Mesodermal cell (in vitro differentiated cells): ENCODE measurements around the gene RAB6D.
A peak's percentile ranks its signal among the peaks of the same experiment; 100 is the strongest.
"Not testable (repeated sequence)": the region's sequence is repeated elsewhere in the genome, so short reads cannot be mapped to it uniquely, and the experiment has no call there.

Experiments used
- H3K27ac ChIP-seq: 2 replicates; pipeline ENCODE4 v1.7.0; 2013; ENCODE audit warnings: mild to moderate bottlenecking, low read depth, low read length, moderate library complexity; ENCODE audit not compliant: severe bottlenecking
- H3K36me3 ChIP-seq: 2 replicates; pipeline ENCODE4 v1.7.1; 2013; ENCODE audit warnings: mild to moderate bottlenecking, low read length, moderate library complexity; ENCODE audit not compliant: control insufficient read depth, insufficient read depth
- H3K4me1 ChIP-seq: one replicate; pipeline ENCODE4 v1.7.1; 2013; ENCODE audit warnings: mild to moderate bottlenecking, low read length; ENCODE audit not compliant: insufficient read depth, control insufficient read depth, poor library complexity, severe bottlenecking
- H3K4me3 ChIP-seq: 2 replicates; pipeline ENCODE4 v1.7.0; 2013; ENCODE audit warnings: low read length, control low read depth, mild to moderate bottlenecking; ENCODE audit not compliant: insufficient read depth, poor library complexity, severe bottlenecking; ENCODE audit errors: extremely low read depth
- H3K9me3 ChIP-seq: 2 replicates; pipeline ENCODE4 v1.7.1; 2013; ENCODE audit warnings: mild to moderate bottlenecking, low read length, moderate library complexity; ENCODE audit not compliant: control insufficient read depth
- WGBS, 2 experiments: methylation state at CpG; one replicate each; pipeline ENCODE4 v1.1.5; 2013; ENCODE audit warnings: missing lambda C conversion rate in 2 of 2; ENCODE audit not compliant: insufficient coverage in 2 of 2; 5-methylcytosine and 5-hydroxymethylcytosine counted together

Gene RAB6D

DNA sequence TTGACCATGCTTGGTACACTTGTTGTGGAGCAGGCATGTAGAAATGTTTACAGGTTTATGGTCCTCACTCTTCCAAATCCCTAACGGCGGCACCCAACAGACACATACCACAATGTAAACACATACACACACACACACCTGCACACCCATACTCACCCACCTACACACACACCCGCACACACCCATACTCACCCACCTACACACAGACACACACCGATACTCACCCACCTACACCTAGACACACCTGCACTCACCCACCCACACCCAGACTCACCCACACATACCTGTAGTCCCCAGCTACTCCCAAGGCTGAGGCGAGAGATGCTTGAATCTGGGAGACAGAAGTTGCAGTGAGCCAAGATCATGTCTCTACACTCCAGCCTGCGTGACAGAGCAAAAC, 1.5 kb upstream of the RAB6D start:
- no peaks in the 10 kb centered on the region for H3K36me3 ChIP-seq
- H3K9me3 ChIP-seq = no peaks in the 10 kb centered on the region
- no peak overlapping the region for H3K27ac ChIP-seq
- no peaks in the 10 kb centered on the region for H3K4me1 ChIP-seq
- WGBS, 2 experiments = 93 to 100% methylated on average over 1 to 3 of the region's 6 CpGs
- H3K4me3 ChIP-seq = no peak overlapping the region

DNA sequence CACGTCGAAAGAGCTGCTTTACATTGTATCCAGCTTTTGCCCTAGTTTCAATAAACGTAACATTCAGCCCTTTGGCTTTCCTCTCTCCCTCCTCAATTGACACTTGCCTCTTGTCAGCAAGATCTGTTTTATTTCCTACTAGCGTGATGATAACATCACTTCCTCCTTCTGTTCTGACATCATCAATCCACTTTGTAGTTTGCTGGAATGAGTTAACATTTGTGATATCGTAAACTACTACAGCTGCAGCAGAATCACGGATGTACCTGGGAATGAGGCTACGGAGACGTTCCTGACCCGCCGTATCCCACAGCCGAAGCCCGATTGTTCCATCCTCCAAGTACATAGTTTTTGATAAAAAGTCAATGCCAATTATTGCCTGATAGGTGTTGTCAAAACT, 755 bp downstream of the RAB6D start:
- not testable (repeated sequence) for H3K36me3 ChIP-seq, H3K4me1 ChIP-seq, H3K4me3 ChIP-seq, H3K9me3 ChIP-seq, H3K27ac ChIP-seq
- 0% methylated on average over 1 of the region's 12 CpGs; no CpG with 5 or more reads in 1 of the 2 experiments for WGBS, 2 experiments

DNA sequence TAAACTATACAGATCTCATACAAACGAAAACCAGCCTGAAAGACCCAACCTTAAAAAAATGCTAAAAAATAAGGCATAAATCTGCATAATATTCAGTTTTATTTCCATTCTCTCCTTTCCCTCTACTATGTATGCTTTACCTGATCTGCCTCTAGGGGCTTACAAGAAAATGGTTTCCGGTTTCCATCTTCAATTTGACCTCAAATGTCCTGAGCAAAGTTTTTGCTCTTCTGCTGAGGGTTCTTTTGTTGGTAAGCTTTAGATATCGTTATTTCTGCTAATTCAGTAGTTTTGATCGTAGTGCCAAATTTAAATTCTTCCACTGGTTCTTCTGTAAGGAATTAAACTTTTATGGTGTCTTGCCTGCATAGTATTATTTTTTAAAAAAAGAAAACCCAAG, 2.2 kb downstream of the RAB6D start:
- not testable (repeated sequence) for H3K36me3 ChIP-seq, H3K9me3 ChIP-seq, H3K27ac ChIP-seq, H3K4me1 ChIP-seq, H3K4me3 ChIP-seq
- 17 to 40% methylated on average over 1 of the region's 4 CpGs for WGBS, 2 experiments

DNA sequence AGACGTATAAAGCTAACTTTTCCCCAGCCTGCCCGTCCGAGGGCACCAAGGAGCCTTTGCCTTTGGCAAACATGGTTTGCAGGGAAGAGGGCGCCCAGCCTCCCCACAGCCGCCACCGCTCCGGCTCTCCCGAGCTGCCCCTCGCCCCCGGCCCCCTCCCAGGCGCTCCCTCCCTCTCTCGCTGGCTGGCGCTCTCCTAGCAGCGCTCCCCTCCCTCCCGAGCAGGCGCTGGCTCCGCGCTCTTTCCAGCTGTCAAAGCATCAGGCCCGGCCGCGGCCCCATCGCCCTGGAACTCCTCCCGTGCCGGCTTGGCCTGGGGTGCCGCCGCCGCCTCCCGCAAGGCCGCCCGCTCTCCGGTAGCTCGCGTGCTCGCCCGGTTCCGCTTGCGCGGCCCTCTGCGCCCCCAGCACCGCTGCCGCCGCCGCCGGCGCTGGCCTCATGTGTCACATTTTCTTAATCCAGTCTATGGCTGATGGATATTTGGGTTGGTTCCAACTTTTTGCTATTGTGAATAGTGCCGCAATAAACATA, 10.7 kb downstream of the RAB6D start:
- WGBS, 2 experiments = no CpG with 5 or more reads among the region's 46 CpGs
- H3K9me3 ChIP-seq, H3K4me1 ChIP-seq, H3K36me3 ChIP-seq, H3K27ac ChIP-seq: not testable (repeated sequence)
- peak overlapping the region; percentile 2 for H3K4me3 ChIP-seq

DNA sequence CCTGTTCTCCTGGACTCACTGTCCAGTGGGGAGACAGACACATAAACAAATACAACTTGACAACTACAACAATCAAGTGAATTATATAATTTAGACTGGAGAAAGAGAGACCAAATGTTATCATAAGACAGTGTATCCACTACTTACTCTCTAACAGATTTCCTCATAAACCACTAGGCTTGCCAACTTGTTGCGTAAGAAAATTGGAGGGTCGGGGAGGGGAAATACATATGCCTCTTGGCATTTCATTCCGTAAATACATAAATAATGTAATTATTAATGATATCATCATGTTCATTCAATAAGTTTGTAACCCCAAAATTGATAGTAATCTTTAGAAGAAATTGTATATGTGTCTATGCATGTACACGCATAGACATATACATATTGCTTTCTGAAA, 14.9 kb downstream of the RAB6D start:
- Histone ChIP-seq H3K36me3 (no peaks in the 10 kb centered on the region), H3K27ac (no peak overlapping the region), H3K4me1 (no peaks in the 10 kb centered on the region), H3K9me3 (no peaks in the 10 kb centered on the region), H3K4me3 (no peak overlapping the region)
- WGBS, 2 experiments = no CpG with 5 or more reads among the region's 4 CpGs

DNA sequence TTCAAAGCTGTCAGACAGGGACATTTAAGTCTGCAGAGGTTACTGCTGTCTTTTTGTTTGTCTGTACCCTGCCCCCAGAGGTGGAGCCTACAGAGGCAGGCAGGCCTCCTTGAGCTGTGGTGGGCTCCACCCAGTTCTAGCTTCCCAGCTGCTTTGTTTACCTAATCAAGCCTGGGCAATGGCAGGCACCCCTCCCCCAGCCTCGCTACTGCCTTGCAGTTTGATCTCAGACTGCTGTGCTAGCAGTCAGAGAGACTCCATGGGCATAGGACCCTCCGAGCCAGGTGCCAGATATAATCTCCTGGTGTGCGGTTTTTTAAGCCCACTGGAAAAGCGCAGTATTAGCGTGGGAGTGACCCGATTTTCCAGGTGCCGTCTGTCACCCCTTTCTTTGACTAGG, 16.9 kb downstream of the RAB6D start:
- not testable (repeated sequence) for H3K36me3 ChIP-seq, H3K4me3 ChIP-seq, H3K4me1 ChIP-seq, H3K27ac ChIP-seq, H3K9me3 ChIP-seq
- 76 to 79% methylated on average over 5 to 7 of the region's 7 CpGs for WGBS, 2 experiments

DNA sequence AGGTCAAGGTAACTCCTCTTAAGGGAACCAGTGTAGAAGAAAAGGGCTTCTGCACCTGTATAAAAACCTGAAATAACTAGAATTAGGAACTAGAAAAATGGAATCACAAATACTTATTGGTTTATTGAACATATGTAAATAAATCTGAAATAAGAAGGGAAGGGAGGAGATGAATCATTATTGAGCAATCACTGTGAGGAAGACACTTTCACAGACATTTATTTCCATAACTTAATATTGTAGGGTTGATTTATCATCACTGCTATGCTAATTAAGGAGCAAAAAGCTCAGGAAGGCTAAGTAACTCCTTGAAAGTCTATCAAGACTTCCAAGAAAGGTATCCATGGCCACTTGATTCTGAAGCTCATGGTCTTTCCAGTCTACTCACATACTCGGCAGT, 24.7 kb downstream of the RAB6D start:
- H3K9me3 ChIP-seq, H3K4me1 ChIP-seq, H3K36me3 ChIP-seq, H3K27ac ChIP-seq, H3K4me3 ChIP-seq: not testable (repeated sequence)
- WGBS, 2 experiments = no CpG with 5 or more reads among the region's 1 CpG

DNA sequence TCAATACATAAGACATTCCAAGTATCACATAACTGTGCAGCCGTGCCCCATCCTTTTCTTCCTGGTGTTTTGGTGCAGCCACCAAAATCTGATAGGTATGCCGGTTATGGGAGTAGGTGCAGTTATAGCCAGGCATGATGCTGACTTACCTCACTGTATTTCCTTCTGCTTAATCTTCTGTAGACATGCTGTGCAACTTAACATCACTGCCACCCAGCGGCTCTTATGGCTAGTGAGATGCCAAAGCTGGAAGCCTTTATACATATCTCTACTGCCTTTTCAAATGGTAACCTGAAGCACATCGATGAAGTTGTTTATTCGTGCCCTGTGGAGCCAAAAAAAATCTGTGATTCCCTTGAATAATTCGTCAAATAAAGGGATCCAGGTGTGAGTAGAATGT, 28.6 kb downstream of the RAB6D start:
- WGBS, 2 experiments = 20 to 38% methylated on average over 1 of the region's 6 CpGs
- H3K27ac ChIP-seq, H3K4me1 ChIP-seq, H3K4me3 ChIP-seq, H3K9me3 ChIP-seq, H3K36me3 ChIP-seq: not testable (repeated sequence)

DNA sequence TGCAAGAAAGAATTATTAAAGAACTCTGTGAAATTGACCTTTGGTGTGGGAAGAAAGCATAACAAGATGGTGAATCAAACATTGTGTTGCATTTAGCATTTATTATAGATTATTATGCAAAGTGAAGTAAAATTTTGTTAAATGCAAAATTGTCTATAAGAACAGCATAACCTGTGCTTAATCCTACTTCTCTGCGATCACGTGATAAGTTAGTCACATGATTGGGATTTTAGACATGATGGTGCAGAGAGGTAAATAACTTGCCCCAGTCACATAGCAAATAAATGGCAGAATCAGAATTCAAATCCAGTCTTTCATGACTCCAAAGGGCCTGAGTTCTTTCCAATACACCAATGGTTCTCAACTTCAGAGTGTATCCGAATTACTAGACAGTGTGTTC, 31.3 kb downstream of the RAB6D start:
- H3K4me1 ChIP-seq, H3K9me3 ChIP-seq, H3K36me3 ChIP-seq, H3K4me3 ChIP-seq, H3K27ac ChIP-seq: not testable (repeated sequence)
- WGBS, 2 experiments = no CpG with 5 or more reads among the region's 3 CpGs

DNA sequence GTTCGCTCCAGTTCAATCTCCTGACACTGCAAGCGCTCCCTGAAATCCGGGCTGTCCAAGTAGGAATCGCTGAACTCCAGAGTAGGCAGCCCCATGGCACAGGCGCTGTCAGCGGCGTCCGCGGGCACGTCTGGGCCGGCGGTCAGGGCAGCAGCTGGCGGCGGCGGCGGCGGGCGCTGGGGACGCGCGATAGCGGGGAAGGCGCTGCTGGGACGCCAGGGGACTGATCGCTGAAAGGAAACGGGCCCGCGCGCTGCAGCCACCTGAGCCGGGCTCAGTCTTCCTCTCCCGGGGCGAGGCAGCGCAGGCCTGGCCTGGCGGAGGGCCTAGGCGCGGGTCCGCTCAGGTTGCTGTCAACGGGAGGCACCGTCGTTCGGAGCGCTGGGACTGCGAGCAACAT, 33.0 kb downstream of the RAB6D start:
- WGBS, 2 experiments = 0 to 2% methylated on average over 2 to 8 of the region's 43 CpGs
- H3K4me3 ChIP-seq, H3K36me3 ChIP-seq, H3K4me1 ChIP-seq, H3K9me3 ChIP-seq, H3K27ac ChIP-seq: not testable (repeated sequence)

DNA sequence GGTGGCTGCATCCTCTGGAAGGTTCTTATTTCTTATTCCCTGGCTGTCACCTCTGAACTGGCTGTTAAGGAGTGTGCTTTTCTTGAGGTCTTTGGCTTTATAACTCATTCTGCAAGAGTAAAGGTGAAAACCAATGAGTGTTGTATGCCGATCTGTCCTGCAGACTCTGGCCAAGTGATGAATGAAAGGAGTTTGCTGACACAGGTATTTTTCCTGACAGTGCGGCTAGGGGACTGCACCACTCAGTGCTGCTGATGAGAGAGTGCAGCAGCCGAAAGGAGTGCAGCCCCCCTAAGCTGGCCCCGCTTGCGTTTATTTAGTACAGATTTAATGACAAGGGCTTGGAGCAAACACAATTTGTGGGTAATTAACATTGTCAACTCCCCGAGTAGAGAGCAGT, 41.8 kb downstream of the RAB6D start:
- WGBS, 2 experiments = 90 to 92% methylated on average over 5 to 6 of the region's 6 CpGs
- H3K9me3 ChIP-seq = no peaks in the 10 kb centered on the region
- no peaks in the 10 kb centered on the region for H3K36me3 ChIP-seq
- no peak overlapping the region for H3K4me3 ChIP-seq
- H3K4me1 ChIP-seq = no peaks in the 10 kb centered on the region
- no peak overlapping the region for H3K27ac ChIP-seq

DNA sequence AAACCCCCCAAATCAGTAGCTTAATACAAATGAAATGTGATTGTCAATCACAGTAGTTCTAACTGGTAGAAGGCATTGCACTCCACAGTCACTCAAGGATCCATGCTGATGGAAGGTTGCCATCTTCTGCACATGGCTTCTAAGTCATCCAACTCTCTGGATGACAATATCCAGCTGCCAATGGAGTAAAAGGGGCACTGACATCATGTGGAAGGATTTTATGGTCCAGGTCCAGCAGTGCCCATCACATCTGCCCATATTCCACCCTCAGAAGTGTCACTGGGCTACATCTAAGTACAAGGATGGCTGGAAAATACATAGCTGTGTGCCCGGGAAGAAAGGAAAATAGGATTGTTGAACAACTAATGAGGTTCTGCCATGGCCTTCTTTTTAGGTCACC, 42.6 kb downstream of the RAB6D start:
- not testable (repeated sequence) for H3K9me3 ChIP-seq, H3K36me3 ChIP-seq, H3K27ac ChIP-seq, H3K4me1 ChIP-seq, H3K4me3 ChIP-seq
- no CpG with 5 or more reads among the region's 1 CpG for WGBS, 2 experiments
